GM23338 (cell line): ENCODE results near the gene ACOX2.

Experiments used
- CREB1 ChIP-seq: fragments of 250-450 bp; sonication (Bioruptor Pico); IDR thresholded peaks from 2 replicates; pipeline ENCODE4 v1.5.0; 2020; ENCODE audit warnings: low read depth, mild to moderate bottlenecking, moderate library complexity
- EZH2 ChIP-seq: fragments of 200-600 bp; sonication (generic); IDR thresholded peaks from one replicate; pipeline ENCODE4 v1.8.0; 2017; ENCODE audit warnings: antibody characterized with exemption, mild to moderate bottlenecking, low read depth; ENCODE audit not compliant: unreplicated experiment
- EZH2phosphoT487 ChIP-seq: fragments of 200-600 bp; sonication (generic); IDR thresholded peaks from one replicate; pipeline ENCODE4 v1.8.1; 2018; ENCODE audit warnings: antibody characterized with exemption; ENCODE audit not compliant: unreplicated experiment
- JUNB ChIP-seq: IDR thresholded peaks from one replicate; pipeline ENCODE4 v1.6.1; 2016; ENCODE audit warnings: antibody characterized with exemption; ENCODE audit not compliant: unreplicated experiment
- POLR2AphosphoS5 ChIP-seq: IDR thresholded peaks from 2 replicates; pipeline ENCODE4 v1.6.1; 2016; ENCODE audit warnings: antibody characterized with exemption, low read depth
- REST ChIP-seq: IDR thresholded peaks from one replicate; pipeline ENCODE4 v1.6.1; 2018; ENCODE audit warnings: antibody characterized with exemption; ENCODE audit not compliant: unreplicated experiment
- ZNF114 ChIP-seq: fragments of 250-450 bp; sonication (Bioruptor Pico); IDR thresholded peaks from 2 replicates; pipeline ENCODE4 v1.5.0; 2020; ENCODE audit warnings: mild to moderate bottlenecking, moderate library complexity
- ZNF331 ChIP-seq: fragments of 250-450 bp; sonication (Bioruptor Pico); IDR thresholded peaks from 2 replicates; pipeline ENCODE4 v1.5.0; 2020; ENCODE audit warnings: low read depth, mild to moderate bottlenecking, moderate library complexity
- TF ChIP-seq, protein P1 (sequence below), 2 experiments: fragments of 200-600 bp in 1 of 2; sonication (generic) in 1 of 2; conservative IDR thresholded peaks; 2 replicates each; pipeline versions ENCODE4 v1.5.1 to v1.6.1; 2016 to 2017; ENCODE audit warnings: antibody characterized with exemption in 2 of 2, low read depth in 2 of 2, mild to moderate bottlenecking in 2 of 2, moderate library complexity in 1 of 2
- TF ChIP-seq, protein P2 (sequence below): IDR thresholded peaks from 2 replicates; pipeline ENCODE4 v1.6.1; 2016; ENCODE audit warnings: antibody characterized with exemption

DNA sequence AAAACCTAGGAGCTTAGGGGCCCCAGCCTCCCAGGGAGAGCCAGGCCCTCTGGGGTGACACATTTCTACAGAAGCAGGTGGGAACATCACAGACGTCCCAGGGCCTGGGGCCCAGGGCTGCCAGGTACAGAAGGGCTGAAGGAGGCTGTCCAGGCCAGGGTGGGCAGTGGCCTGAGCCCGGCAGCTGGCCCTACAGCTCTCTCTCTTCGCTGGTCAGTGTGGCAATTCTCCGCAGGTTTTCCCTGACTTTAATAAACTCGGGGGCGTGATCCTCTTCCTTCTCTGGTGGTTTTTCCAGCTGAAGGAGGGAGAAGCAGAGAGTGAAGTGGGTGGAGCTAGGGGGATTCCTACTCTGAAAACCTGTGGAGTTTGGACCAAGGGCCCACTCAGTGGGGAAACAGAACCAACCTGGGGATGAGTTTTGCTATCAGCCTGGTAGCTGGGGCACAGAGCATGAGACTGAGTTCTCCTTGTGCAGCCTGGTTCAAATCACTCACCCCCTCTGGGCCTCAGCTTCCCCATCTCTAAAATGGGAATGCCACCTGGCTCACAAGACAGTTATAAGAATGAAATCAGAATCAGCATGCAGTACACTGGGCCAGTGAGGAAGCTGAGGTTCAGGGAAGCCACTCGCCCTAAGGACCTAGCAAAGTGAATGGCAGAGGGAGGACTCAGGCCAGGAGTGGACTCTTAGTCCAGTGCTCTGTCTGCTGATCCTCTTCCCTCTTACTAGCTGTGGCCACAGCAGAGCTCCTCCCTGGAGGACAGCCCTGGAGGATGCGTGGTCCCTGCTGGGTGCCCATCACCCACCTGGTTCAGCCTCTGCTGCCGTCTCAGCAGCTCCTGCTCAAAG is 29.6 kb upstream of the ACOX2 start:
- TF ChIP-seq, protein P1, sequence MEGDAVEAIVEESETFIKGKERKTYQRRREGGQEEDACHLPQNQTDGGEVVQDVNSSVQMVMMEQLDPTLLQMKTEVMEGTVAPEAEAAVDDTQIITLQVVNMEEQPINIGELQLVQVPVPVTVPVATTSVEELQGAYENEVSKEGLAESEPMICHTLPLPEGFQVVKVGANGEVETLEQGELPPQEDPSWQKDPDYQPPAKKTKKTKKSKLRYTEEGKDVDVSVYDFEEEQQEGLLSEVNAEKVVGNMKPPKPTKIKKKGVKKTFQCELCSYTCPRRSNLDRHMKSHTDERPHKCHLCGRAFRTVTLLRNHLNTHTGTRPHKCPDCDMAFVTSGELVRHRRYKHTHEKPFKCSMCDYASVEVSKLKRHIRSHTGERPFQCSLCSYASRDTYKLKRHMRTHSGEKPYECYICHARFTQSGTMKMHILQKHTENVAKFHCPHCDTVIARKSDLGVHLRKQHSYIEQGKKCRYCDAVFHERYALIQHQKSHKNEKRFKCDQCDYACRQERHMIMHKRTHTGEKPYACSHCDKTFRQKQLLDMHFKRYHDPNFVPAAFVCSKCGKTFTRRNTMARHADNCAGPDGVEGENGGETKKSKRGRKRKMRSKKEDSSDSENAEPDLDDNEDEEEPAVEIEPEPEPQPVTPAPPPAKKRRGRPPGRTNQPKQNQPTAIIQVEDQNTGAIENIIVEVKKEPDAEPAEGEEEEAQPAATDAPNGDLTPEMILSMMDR (conservative IDR thresholded peaks at IDR 0.05; ENCODE audit: low read depth in 2 of 2): no peak
- TF ChIP-seq POLR2AphosphoS5 (no peak), EZH2phosphoT487 (no peak), CREB1 (CRISPR knock-in tag) (no peak), EZH2 (no peak), REST (no peak), JUNB (no peak), ZNF114 (CRISPR knock-in tag) (no peak), ZNF331 (no peak)
- TF ChIP-seq, protein P2, sequence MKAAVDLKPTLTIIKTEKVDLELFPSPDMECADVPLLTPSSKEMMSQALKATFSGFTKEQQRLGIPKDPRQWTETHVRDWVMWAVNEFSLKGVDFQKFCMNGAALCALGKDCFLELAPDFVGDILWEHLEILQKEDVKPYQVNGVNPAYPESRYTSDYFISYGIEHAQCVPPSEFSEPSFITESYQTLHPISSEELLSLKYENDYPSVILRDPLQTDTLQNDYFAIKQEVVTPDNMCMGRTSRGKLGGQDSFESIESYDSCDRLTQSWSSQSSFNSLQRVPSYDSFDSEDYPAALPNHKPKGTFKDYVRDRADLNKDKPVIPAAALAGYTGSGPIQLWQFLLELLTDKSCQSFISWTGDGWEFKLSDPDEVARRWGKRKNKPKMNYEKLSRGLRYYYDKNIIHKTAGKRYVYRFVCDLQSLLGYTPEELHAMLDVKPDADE: no peak
